ENCODE data around the gene PHLDA2. TPM values are rescaled to one million over a fixed set of nuclear protein-coding genes. Genes with fewer than 3 reads are reported as not detected.

The PHLDA2 gene
- total RNA-seq, 2 experiments from 2014 or later = 7.6 to 8.3 TPM

DNA sequence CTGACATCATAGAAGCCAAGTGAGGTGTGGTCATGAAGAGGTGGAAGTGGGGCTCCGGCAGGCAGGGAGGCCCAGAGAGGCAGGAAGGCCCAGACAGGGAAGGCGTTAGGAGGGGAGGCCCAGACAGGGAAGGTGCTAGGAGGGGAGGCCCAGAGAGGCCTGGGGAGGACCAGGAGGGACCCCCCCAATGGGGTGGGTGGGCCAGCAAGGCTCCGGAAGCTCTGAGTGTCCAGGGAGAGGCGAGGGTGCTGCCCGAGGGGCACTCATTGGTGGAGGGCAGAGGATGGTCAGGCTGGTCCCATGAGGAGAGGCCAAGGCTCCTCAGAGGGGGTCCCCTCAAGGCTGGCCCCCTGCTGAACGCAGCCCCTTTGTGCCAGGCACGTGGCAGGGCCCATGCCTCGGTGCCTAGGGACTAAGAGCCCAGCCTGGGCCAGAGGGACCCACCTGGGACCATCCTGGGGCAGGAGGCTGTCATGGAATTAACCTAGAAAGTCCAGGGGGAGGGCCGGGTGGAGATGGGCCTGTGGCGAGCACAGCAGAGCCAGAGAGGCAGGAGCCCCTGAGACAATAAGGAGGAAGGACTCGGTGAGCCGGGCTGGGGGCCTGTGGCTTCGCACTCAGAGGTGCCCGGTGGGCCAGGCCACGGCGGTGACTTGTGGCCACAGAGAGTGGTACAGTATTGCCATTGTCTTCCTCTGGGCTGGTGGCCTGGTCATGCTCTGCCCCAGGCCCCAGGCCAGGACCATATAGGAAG, 12.2 kb downstream of the PHLDA2 start:
- H3K36me3 Mint-ChIP-seq = no peaks in the 10 kb centered on the region
- no peaks in the 10 kb centered on the region for H3K9me3 Mint-ChIP-seq
- H3K4me1 Mint-ChIP-seq (ENCODE audit: low read depth) = peaks cover 11% of the 10 kb centered on the region
- DNase-seq = no peak
- no peak overlapping the region for H3K27ac Mint-ChIP-seq
- no peak overlapping the region for H3K4me3 Mint-ChIP-seq
- CTCF ChIA-PET = interaction anchor here (1.9 kb wide), 1 partner anchor 384 kb away, joined by 4 read pairs; no protein-coding TSS in a partner anchor
- intact Hi-C loops (cut with micrococcal nuclease) = no loop called here
- POLR2A ChIA-PET = interaction anchor here (1.2 kb wide), 1 partner anchor 10 kb away, joined by 4 read pairs; no protein-coding TSS in a partner anchor
- no peaks in the 10 kb centered on the region for H3K27me3 Mint-ChIP-seq

- DNase-seq = no peak
- no peaks in the 10 kb centered on the region for H3K36me3 Mint-ChIP-seq
Measured at GRCh38 chr11:2916114-2916891, 12.9 kb downstream of the PHLDA2 start.

GRCh38 chr11:2915473-2915872, 13.7 kb downstream of the PHLDA2 start:
- POLR2A ChIA-PET = interaction anchor here (1.2 kb wide), 1 partner anchor 11 kb away, joined by 4 read pairs; no protein-coding TSS in a partner anchor
- CTCF ChIA-PET = interaction anchor here (1.2 to 1.4 kb wide), 2 partner anchors 14 to 24 kb away, joined by 3 to 4 read pairs; partner anchors contain the start of gene PHLDA2
- no peaks in the 10 kb centered on the region for H3K9me3 Mint-ChIP-seq
- H3K27ac Mint-ChIP-seq = no peak overlapping the region
- H3K36me3 Mint-ChIP-seq = no peaks in the 10 kb centered on the region
- intact Hi-C loops (cut with micrococcal nuclease) = no loop called here
- no peaks in the 10 kb centered on the region for H3K27me3 Mint-ChIP-seq
- no peak for DNase-seq
- H3K4me1 Mint-ChIP-seq (ENCODE audit: low read depth) = peaks cover 11% of the 10 kb centered on the region
- H3K4me3 Mint-ChIP-seq = no peak overlapping the region

More at GRCh38 chr11:2916114-2916891, 12.9 kb downstream of the PHLDA2 start:
- peaks cover 11% of the 10 kb centered on the region for H3K4me1 Mint-ChIP-seq (ENCODE audit: low read depth)
- H3K27ac Mint-ChIP-seq = no peak overlapping the region
- intact Hi-C loops (cut with micrococcal nuclease) = no loop called here
- H3K4me3 Mint-ChIP-seq = no peak overlapping the region
- ChIA-PET POLR2A (interaction anchor here (1.2 kb wide), 1 partner anchor 10 kb away, joined by 4 read pairs; no protein-coding TSS in a partner anchor), CTCF (interaction anchor here (1.4 kb wide), 1 partner anchor 25 kb away, joined by 3 read pairs; no protein-coding TSS in a partner anchor)
- H3K9me3 Mint-ChIP-seq = no peaks in the 10 kb centered on the region
- no peaks in the 10 kb centered on the region for H3K27me3 Mint-ChIP-seq

DNA sequence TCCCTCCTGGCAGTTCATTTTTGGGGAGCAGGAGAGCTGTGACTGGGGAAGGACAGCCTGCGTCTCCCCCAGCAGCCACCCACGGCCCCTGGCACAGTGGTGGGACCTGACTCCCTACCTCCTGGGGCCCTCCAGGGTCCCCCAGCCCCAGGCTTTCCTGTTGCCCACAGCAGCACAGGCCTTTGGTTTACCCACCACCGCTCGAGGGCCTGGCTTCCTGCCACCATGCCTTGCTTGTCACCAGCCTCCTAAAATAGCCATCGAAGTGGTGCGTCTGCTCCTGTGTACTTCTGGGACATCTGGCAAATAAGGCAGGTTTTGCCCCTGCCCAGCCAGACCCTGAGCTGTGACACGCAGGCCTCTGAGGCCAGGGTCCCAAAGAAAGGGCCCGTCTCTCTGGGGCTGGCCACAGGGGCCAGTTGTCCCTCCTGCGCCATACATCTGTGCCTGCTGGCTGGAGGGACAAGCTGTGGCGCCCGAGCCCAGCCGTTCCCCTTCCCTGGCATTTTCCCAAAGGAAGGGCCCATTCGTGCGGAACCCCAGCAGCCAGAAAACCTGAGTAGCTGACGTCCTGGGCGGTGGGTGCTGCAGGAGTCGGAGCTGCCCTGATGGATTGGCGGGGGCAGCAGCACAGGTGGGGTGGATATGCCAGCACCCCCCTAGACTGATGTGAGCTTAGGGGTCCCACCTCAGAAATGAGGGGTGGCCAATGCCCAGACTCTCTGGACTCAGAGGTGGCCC, 14.6 kb downstream of the PHLDA2 start:
- no peaks in the 10 kb centered on the region for H3K9me3 Mint-ChIP-seq
- intact Hi-C loops (cut with micrococcal nuclease) = no loop called here
- ChIA-PET POLR2A (no interaction called here), CTCF (interaction anchor here (1.2 to 1.4 kb wide), 2 partner anchors 15 to 23 kb away, joined by 3 to 4 read pairs; partner anchors contain the start of gene PHLDA2)
- no peaks in the 10 kb centered on the region for H3K36me3 Mint-ChIP-seq
- H3K27ac Mint-ChIP-seq = no peak overlapping the region
- peaks cover 11% of the 10 kb centered on the region for H3K4me1 Mint-ChIP-seq (ENCODE audit: low read depth)
- H3K4me3 Mint-ChIP-seq = no peak overlapping the region
- DNase-seq = no peak
- no peaks in the 10 kb centered on the region for H3K27me3 Mint-ChIP-seq

DNA sequence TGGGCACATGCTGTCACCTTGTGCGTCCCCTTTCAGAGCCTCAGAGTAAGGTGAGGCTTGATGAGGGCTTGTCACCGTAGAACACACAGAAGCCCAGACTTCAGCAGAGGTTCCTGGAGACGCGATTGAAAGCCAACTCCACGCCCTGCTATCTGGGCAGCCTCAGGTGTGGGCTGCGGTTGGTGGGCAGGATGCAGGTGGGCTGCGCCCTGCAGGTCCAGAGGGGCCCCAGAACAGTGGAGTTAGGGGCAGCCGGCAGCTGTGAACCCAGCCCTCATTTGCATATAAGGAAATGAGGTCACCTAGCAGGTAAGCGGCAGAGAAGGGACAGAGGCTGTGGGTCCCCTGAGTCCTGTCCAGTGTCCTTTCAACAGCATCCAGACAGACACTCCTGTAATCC, 15.4 kb downstream of the PHLDA2 start:
- Mint-ChIP-seq H3K4me3 (no peak overlapping the region), H3K27me3 (no peaks in the 10 kb centered on the region), H3K27ac (no peak overlapping the region), H3K4me1 (ENCODE audit: low read depth) (peaks cover 11% of the 10 kb centered on the region), H3K9me3 (no peaks in the 10 kb centered on the region), H3K36me3 (no peaks in the 10 kb centered on the region)
- CTCF ChIA-PET = interaction anchor here (1.1 kb wide), 1 partner anchor 22 kb away, joined by 3 read pairs; no protein-coding TSS in a partner anchor
- DNase-seq = no peak
- intact Hi-C loops (cut with micrococcal nuclease) = no loop called here
- POLR2A ChIA-PET = no interaction called here

GRCh38 chr11:2913019-2913431, 16.2 kb downstream of the PHLDA2 start:
- Mint-ChIP-seq H3K36me3 (no peaks in the 10 kb centered on the region), H3K27ac (no peak overlapping the region), H3K4me1 (ENCODE audit: low read depth) (peaks cover 11% of the 10 kb centered on the region), H3K27me3 (no peaks in the 10 kb centered on the region), H3K4me3 (no peak overlapping the region), H3K9me3 (no peaks in the 10 kb centered on the region)
- CTCF ChIA-PET = interaction anchor here (1.1 kb wide), 1 partner anchor 21 kb away, joined by 3 read pairs; no protein-coding TSS in a partner anchor
- DNase-seq = no peak
- intact Hi-C loops (cut with micrococcal nuclease) = no loop called here
- POLR2A ChIA-PET = no interaction called here

- Mint-ChIP-seq H3K27ac (no peak overlapping the region), H3K4me1 (ENCODE audit: low read depth) (peaks cover 11% of the 10 kb centered on the region), H3K4me3 (no peak overlapping the region), H3K9me3 (no peaks in the 10 kb centered on the region), H3K36me3 (no peaks in the 10 kb centered on the region), H3K27me3 (no peaks in the 10 kb centered on the region)
- no peak for DNase-seq
- ChIA-PET POLR2A (no interaction called here), CTCF (interaction anchor here (1.1 kb wide), 1 partner anchor 21 kb away, joined by 3 read pairs; no protein-coding TSS in a partner anchor)
- intact Hi-C loops (cut with micrococcal nuclease) = no loop called here
Measured at GRCh38 chr11:2912498-2912897, 16.7 kb downstream of the PHLDA2 start.

DNA sequence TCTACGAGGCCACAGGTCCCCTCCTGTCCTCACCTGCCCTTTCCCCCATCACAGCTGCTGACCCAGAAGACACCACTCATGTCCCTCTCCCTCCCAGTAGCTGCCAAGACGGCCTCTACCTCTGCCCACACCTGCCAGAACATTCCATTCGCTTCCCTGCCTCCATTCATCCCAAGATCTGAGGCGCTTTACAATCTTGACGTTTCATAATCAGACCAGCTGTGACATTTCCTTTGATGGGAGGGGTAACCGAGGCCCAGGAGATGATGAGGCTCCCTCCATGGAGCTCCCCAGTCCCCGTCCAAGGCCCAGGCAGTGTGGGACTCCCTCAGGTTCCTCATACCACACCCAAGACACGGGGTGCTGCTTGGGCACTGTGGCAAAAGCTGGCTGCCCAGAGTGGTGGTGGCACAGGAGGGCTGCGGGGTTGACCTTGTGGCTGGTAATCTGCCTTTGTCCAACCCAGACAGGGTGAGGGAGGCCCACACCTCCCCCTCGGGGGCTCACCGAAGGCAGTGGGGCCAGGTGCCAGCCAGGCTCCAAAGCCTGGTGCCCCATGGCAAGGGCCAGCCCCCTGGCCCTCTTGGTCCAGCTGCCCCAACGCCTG, 17.3 kb downstream of the PHLDA2 start:
- Mint-ChIP-seq H3K9me3 (no peaks in the 10 kb centered on the region), H3K4me1 (ENCODE audit: low read depth) (peaks cover 11% of the 10 kb centered on the region), H3K4me3 (no peak overlapping the region), H3K36me3 (no peaks in the 10 kb centered on the region), H3K27me3 (no peaks in the 10 kb centered on the region), H3K27ac (no peak overlapping the region)
- CTCF ChIA-PET = interaction anchor here (1.1 kb wide), 1 partner anchor 24 kb away, joined by 3 read pairs; no protein-coding TSS in a partner anchor
- no peak for DNase-seq
- POLR2A ChIA-PET = no interaction called here
- intact Hi-C loops (cut with micrococcal nuclease) = no loop called here

- no peak for DNase-seq
- Mint-ChIP-seq H3K27ac (no peak overlapping the region), H3K9me3 (no peaks in the 10 kb centered on the region), H3K4me1 (ENCODE audit: low read depth) (peaks cover 11% of the 10 kb centered on the region), H3K36me3 (no peaks in the 10 kb centered on the region), H3K27me3 (no peaks in the 10 kb centered on the region), H3K4me3 (no peak overlapping the region)
- CTCF ChIA-PET = interaction anchor here (1.1 kb wide), 1 partner anchor 23 kb away, joined by 3 read pairs; no protein-coding TSS in a partner anchor
- intact Hi-C loops (cut with micrococcal nuclease) = no loop called here
- POLR2A ChIA-PET = no interaction called here
Measured at GRCh38 chr11:2911088-2911784, 18.0 kb downstream of the PHLDA2 start.

DNA sequence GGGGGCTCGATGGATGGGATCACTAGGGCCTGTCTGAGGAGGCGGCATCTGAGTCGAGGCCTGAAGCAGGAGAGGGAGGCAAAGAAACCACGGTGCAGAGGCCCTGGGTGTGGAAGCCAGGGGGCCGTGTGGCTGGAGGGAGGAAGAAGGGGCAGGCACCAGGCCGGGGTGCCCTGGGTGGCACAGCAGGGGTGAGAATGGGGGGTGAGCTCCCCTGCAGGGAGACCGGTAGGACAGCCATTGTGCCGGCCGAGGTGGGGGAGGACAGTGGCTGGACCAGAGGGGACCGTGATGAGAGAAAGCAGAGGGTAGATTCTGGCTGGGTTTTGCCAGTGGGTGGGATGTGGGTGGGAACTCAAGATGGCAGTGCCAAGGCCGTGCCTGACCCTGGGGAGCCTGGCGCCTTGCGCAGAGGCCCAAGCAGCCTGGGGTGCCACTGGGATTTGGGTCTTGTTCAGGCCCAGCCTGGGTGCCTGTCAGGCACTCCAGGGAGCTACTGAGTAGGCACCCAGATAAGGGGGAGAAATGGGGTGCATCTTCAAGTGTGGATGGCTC, 18.7 kb downstream of the PHLDA2 start:
- Mint-ChIP-seq H3K4me3 (no peak overlapping the region), H3K9me3 (no peaks in the 10 kb centered on the region), H3K4me1 (ENCODE audit: low read depth) (peaks cover 11% of the 10 kb centered on the region), H3K36me3 (peaks cover 6% of the 10 kb centered on the region), H3K27ac (no peak overlapping the region), H3K27me3 (no peaks in the 10 kb centered on the region)
- intact Hi-C loops (cut with micrococcal nuclease) = no loop called here
- no peak for DNase-seq
- ChIA-PET POLR2A (no interaction called here), CTCF (no interaction called here)

Measured in activated CD4-positive, alpha-beta memory T cell treated with anti-CD3 and anti-CD28 coated beads for 36 hours (primary cell).